Fibroblast of skin of scalp (primary cell): ENCODE measurements around the gene CCL4. TPM values are rescaled to one million over a fixed set of nuclear protein-coding genes. Genes with fewer than 3 reads are reported as not detected.
"Not testable (repeated sequence)": the region's sequence is repeated elsewhere in the genome, so short reads cannot be mapped to it uniquely, and the experiment has no call there.

Source experiments
- DNase-seq: peaks from one replicate; pipeline ENCODE4 v3.0.0-alpha.2; 2013
- polyA plus RNA-seq, 2 experiments: library from polyadenylated mRNA; unstranded; fragments of 120-200 nt; gene quantifications; one replicate each; pipeline ENCODE4 v1.2.1, GENCODE V29; 2013; ENCODE audit not compliant: insufficient read length in 2 of 2

Gene CCL4
- polyA plus RNA-seq (2013, experiment 1 of 2; ENCODE audit: insufficient read length): not detected
- polyA plus RNA-seq (2013, experiment 2 of 2; ENCODE audit: insufficient read length): not detected

GRCh38 chr17:36103401-36103975 lies at the start of gene CCL4:
TSS of gene CCL4 (plus strand) at chr17:36103827. CDS start at chr17:36103906, 79 bp downstream.
- not testable (repeated sequence) for DNase-seq

- no peak for DNase-seq
Measured at GRCh38 chr17:36055171-36055570, 48.5 kb upstream of the CCL4 start.

- DNase-seq: no peak
Measured at GRCh38 chr17:36055921-36056520, 47.6 kb upstream of the CCL4 start.

GRCh38 chr17:36057911-36058310 lies 45.7 kb upstream of the CCL4 start:
- no peak for DNase-seq

- DNase-seq: no peak
Measured at GRCh38 chr17:36059406-36059805, 44.2 kb upstream of the CCL4 start.

- DNase-seq: no peak
Measured at GRCh38 chr17:36060816-36061215, 42.8 kb upstream of the CCL4 start.

- DNase-seq: no peak
Measured at GRCh38 chr17:36063786-36064541, 39.7 kb upstream of the CCL4 start, which contains the start of gene CCL18. TSS of gene CCL18 (plus strand) at chr17:36064272. CDS start at chr17:36064343, 71 bp downstream.

GRCh38 chr17:36066365-36066985 lies 37.2 kb upstream of the CCL4 start:
- DNase-seq: no peak

- DNase-seq: no peak
Measured at GRCh38 chr17:36068524-36068923, 35.1 kb upstream of the CCL4 start.

GRCh38 chr17:36069136-36069535 lies 34.5 kb upstream of the CCL4 start:
- no peak for DNase-seq

GRCh38 chr17:36070427-36070826 lies 33.2 kb upstream of the CCL4 start:
- DNase-seq: no peak

GRCh38 chr17:36071751-36072150 lies 31.9 kb upstream of the CCL4 start:
- DNase-seq: no peak

GRCh38 chr17:36072431-36073121 lies 31.1 kb upstream of the CCL4 start:
- peak; percentile 17 for DNase-seq

- DNase-seq: no peak
Measured at GRCh38 chr17:36074365-36074764, 29.3 kb upstream of the CCL4 start.

- DNase-seq: not testable (repeated sequence)
Measured at GRCh38 chr17:36081681-36082471, 21.8 kb upstream of the CCL4 start.

- DNase-seq: not testable (repeated sequence)
Measured at GRCh38 chr17:36082482-36083120, 21.0 kb upstream of the CCL4 start.

- DNase-seq: not testable (repeated sequence)
Measured at GRCh38 chr17:36083691-36084090, 19.9 kb upstream of the CCL4 start.

- DNase-seq: no peak
Measured at GRCh38 chr17:36085765-36086164, 17.9 kb upstream of the CCL4 start.

GRCh38 chr17:36086791-36087190 lies 16.8 kb upstream of the CCL4 start:
- no peak for DNase-seq

- not testable (repeated sequence) for DNase-seq
Measured at GRCh38 chr17:36087471-36087870, 16.2 kb upstream of the CCL4 start.
